ENCODE data around the gene PIK3R6.
"Not testable (repeated sequence)": the region's sequence is repeated elsewhere in the genome, so short reads cannot be mapped to it uniquely, and the experiment has no call there.

Gene PIK3R6

GRCh38 chr17:8825802-8826201, 41.7 kb downstream of the PIK3R6 start:
- no peak for DNase-seq (ENCODE audit: low spot score)

GRCh38 chr17:8823279-8823678, 44.2 kb downstream of the PIK3R6 start:
- DNase-seq (ENCODE audit: low spot score) = no peak

GRCh38 chr17:8822401-8823035, 45.0 kb downstream of the PIK3R6 start:
- no peak for DNase-seq (ENCODE audit: low spot score)

GRCh38 chr17:8821446-8822105, 45.9 kb downstream of the PIK3R6 start:
- no peak for DNase-seq (ENCODE audit: low spot score)

- DNase-seq (ENCODE audit: low spot score) = no peak
Observed at GRCh38 chr17:8820311-8821010, 47.0 kb downstream of the PIK3R6 start.

GRCh38 chr17:8818654-8819330, 48.7 kb downstream of the PIK3R6 start:
- DNase-seq (ENCODE audit: low spot score) = no peak

GRCh38 chr17:8818047-8818446, 49.4 kb downstream of the PIK3R6 start:
- no peak for DNase-seq (ENCODE audit: low spot score)

GRCh38 chr17:8806926-8807550, 60.4 kb downstream of the PIK3R6 start:
- peak; percentile 16 for DNase-seq (ENCODE audit: low spot score)

- no peak for DNase-seq (ENCODE audit: low spot score)
Observed at GRCh38 chr17:8806253-8806925, 61.1 kb downstream of the PIK3R6 start.

GRCh38 chr17:8805396-8805795, 62.1 kb downstream of the PIK3R6 start:
- DNase-seq (ENCODE audit: low spot score) = not testable (repeated sequence)

GRCh38 chr17:8803531-8804420, 63.7 kb downstream of the PIK3R6 start:
- no peak for DNase-seq (ENCODE audit: low spot score)

- no peak for DNase-seq (ENCODE audit: low spot score)
Observed at GRCh38 chr17:8801135-8801840, 66.2 kb downstream of the PIK3R6 start.

GRCh38 chr17:8800656-8801055, 66.8 kb downstream of the PIK3R6 start:
- no peak for DNase-seq (ENCODE audit: low spot score)

- no peak for DNase-seq (ENCODE audit: low spot score)
Observed at GRCh38 chr17:8799570-8800212, 67.8 kb downstream of the PIK3R6 start.

- DNase-seq (ENCODE audit: low spot score) = no peak
Observed at GRCh38 chr17:8798846-8799569, 68.5 kb downstream of the PIK3R6 start, which contains the start of gene MFSD6L. TSS of gene MFSD6L (minus strand) at chr17:8799365. CDS start at chr17:8799120, 245 bp downstream.

GRCh38 chr17:8798176-8798845, 69.2 kb downstream of the PIK3R6 start:
- DNase-seq (ENCODE audit: low spot score) = no peak

GRCh38 chr17:8797621-8798175, 69.8 kb downstream of the PIK3R6 start:
- DNase-seq (ENCODE audit: low spot score) = no peak

GRCh38 chr17:8794636-8795035, 72.8 kb downstream of the PIK3R6 start:
- DNase-seq (ENCODE audit: low spot score) = peak; percentile 2

All from putamen (tissue), 1 donor.